NAMALWA (cell line): Measurements from ENCODE around the gene LMX1B.

ENCODE experiments used
- DNase-seq: peaks from one replicate; pipeline ENCODE4 v3.0.0-alpha.2; 2015; ENCODE audit warnings: low spot score

The LMX1B gene

DNA sequence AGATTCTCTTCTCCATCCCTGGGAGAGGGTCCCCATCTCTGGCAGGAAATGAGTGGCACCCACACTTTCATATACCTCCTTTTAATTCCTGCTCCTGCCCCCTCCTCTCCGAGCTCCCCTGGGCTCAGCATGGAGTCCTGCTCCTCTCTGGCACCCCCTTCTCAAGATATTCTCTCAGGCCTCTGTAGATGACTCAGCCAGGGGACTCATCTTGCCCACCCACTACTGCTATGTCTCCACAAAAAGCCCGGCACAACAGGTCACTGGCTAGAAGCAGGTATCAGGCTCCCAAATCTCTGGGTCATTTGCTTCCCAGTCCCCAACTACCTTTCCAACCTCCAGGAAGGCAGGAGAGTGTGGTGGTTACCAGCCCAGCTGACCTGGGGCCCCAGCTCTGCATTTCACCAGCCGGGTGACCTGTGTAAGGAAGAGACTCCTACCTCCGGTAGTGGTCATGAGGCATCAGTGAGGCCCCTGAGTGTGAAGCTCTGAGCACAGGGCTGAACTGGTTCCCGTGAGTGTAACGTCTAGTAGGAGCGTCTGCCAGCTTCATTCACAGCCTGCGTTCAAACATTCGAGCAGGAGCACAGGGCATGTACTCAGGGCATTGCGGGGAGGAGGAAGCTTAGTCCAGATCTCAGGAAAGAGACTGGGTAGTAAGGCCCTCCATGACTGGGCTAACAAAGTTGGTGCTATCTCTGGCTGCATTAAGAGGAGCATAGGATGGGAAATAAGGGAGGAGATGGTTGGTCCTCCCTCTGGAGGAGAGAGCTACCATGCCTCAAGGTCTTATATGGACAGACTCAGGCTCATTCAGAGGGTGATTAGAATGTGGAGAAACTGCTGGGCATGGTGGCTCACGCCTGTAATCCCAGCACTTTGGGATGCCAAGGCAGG is 63.7 kb downstream of the LMX1B start:
- no peak for DNase-seq

DNA sequence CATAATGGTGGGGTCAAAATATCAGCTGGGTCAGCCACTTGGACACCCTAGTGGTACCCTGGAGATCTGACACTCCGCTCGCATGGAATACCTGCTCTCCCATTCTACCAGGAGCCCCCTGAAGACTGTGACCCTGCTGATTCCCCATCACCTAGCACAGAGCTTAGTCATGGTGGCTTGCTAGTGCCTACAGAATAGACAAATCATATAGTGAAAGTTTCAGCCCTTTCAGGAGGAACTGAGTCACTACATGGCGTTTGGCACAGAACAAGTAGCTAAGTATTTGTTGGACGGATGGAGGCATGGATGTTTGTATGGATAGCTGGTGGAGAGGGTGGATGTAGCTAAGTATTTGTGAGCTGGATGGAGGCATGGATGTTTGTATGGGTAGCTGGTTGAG is 65.3 kb downstream of the LMX1B start:
- DNase-seq: no peak

GRCh38 chr9:126681336-126681735 is 67.6 kb downstream of the LMX1B start:
- DNase-seq: no peak

DNA sequence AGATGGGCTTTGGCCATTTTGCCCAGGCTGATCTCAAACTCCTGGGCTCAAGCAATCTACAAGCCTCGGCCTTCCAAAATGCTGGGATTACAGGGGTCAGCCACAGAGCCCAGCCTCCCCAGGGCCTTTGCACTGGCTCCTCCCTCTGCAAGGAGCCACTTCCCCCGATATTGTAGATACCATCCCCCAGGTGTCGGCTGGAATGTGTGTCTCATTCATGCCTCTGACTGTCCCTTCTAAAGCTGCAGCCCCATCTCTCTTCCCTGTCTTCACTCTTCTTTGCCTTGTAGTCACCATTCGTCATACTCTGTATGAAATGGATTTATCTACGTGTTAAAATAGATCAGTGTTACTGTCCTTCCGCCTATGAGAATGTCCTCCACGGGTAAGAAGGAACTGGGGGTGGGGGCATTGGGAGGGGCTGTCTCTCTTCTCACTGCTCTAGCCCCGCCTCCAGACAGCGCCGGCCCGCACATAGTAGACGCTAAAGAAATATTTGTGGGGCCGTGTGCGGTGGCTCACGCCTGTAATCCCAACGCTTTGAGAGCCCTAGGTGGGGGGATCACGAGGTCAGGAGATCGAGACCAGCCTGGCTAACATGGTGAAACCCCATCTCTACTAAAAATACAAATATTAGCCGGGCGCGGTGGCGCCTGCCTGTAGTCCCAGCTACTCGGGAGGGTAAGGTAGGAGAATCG is 68.5 kb downstream of the LMX1B start:
- no peak for DNase-seq

DNA sequence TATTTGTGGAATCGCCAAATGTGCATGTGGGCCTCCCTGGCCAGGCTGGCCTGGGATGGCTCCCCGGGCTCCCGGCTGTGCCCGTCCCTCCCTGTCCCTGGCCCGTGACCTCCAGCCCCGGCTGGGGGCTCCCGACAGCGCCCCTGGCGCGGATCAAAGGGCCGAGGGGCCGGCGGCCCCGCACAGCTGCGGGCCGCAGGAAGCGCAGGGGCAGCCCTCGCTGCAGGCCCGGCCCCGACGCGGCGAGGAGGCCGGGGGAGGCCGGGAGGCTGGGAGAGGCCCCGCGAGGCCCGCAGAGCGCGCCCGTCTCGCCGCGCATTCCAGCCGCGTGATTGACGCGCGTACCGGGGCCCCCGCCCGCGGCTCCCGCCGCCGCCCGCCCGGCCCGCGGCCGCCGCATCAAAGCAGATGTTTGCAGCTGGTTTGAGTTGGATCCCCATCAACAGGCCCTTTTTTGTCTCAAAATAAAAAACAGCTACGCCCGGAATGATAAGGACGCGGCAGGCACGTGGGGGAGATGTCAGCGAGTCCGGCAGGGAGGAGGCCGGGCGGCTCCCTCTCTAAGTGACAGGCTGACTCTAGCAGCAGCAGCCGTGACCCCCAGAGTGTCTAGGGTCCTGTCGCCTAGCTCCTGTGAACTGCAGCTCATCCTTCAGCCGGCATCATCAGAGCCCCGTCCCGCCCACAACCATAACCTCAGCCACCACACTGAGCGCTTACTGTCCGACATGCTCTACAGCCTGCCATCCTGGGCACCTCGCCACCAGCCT is 69.4 kb downstream of the LMX1B start:
- DNase-seq: no peak

DNA sequence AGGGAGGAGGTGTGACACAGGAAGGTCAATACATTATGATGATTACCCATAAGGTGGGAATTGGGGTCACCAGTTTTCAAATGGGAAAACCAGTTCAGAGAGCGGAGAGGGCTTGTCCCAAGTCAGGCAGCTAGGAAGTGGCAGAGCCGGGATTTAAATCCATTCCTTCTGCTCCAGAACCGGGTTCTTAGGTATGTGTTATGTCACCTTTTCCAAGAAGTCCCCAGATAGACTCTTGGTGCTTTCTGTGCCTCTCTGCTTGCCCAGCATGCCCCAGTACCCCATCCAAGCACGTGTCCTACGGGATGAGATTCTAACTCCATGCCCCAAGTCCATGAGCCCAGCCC is 69.9 kb downstream of the LMX1B start:
- DNase-seq: no peak

- no peak for DNase-seq
Observed at GRCh38 chr9:126684345-126684744, 70.6 kb downstream of the LMX1B start.

DNA sequence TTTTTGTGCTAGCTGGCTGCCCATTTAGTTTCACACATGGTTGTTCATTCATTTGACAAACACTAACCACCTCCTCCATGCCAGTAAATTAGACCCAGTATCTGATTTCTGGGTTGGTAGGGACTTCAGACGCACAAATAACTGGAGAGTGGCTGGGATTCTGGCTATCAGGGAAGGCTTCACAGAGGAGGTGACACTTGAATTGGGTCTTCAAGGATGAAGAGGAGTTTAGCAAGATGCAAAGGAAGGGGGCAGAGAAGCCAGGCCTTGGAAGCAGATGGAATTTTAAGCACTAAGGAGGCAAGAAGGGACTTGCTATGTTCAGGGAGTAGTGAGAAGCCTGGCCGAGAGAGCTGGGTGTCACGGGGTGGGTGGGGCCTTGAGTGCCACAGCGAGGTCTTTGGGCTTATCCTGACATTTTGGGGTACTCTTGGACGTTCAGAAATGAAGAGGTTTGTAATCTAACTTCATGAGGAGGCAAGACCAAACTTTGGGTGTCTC is 71.3 kb downstream of the LMX1B start:
- no peak for DNase-seq

DNA sequence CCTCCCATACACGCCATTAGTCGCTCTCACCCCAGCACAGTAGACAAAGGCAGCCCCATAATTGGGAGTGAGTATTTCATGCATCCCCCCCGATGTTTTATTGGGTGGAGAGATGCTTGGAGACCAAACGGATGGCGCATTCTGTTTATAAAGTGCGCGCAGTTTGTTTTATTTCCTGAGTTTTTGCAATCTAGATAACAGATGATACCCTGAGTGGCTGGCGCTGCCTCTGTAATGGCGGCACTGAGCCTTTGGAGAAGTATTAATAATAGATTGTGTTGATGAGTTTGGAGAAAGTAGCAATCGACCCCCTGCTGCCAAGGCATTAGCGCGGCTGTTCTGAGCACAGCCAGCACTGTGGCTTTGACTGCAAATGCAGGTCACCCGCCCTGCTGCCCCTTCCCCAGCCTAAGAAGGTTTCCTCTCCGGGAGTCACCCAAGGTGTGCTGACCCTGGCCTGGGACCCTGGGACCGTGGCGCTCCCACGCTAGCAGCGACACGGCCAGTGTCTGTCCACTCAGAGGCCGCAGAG is 74.3 kb downstream of the LMX1B start:
- DNase-seq: no peak

- DNase-seq: no peak
Observed at GRCh38 chr9:126688617-126689016, 74.9 kb downstream of the LMX1B start.

DNA sequence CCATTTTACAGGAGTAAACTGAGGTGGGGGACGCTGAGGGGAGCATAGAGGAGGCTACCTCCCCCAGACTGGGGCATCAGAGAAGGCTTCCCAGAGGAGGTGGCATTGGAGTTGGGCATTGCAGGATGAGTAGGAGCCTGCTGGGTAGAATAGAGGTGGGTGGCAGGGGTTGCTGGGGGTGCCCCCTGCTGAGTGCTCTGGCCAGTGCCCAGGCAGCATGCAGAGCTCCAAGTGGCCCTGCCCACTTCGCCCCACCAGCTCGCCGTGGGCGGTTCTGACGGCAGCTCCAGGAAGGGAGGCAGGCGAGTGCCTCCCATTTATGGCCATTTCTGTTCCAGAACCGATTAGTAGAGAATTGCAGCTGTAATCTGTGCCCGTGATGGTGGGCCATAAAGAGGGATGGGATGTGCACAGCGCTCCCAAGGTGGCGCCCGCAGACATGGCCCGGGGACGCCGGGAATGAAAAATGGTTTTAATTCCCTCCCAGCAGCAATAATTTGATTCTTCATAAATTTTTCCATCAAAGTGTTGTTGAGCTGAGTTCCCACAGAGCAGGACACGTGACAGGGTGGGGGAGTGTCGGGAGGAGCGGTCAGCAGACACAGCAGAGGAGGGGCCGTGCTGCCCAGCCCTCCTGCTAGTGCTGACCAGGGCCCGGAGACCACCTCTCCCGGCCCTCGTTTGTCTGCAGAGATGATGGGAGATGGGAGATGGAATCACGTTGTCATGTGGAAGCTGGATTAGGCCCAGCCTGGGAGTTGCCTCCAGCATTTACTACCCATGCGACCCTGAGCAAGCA is 75.5 kb downstream of the LMX1B start:
- DNase-seq: no peak

GRCh38 chr9:126690431-126691051 is 76.8 kb downstream of the LMX1B start:
- peak; percentile 64 for DNase-seq

DNA sequence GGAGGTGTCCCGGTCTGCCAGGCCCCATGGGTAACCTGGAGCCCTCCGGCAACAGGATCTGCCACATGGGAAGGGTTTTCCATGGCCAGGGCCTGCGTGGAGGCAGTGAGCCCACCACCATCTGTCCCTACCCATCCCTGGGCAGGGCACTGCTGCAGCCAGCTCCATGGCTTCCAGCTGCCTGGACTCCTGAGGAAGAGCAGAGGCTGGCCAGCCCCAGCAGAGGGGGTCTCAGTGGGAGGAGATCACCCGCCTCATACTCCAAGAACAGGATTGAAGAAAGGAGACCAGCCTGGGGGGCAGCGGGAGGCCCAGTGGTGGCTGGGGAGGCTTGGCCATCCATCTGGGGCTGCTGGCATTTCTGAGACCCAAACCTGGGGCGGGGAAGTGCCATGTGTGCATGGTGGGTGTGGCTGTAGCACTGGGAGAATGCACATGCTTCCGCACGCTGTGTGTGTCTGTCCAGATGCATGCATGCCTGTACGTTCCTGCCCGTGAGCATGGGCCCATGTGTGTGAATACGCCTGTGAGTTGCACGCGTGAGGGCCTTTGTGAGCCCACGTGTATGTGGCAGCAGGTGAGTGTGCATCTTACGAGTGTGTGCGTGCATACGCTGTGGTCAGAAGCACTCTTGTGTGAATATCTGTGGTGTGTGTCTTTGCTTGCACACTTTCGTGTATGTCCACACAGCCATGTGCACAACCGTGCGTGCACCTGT is 78.5 kb downstream of the LMX1B start:
- DNase-seq: no peak

GRCh38 chr9:126692759-126693427 is 79.2 kb downstream of the LMX1B start:
- no peak for DNase-seq

- no peak for DNase-seq
Observed at GRCh38 chr9:126693428-126693944, 79.8 kb downstream of the LMX1B start.

- DNase-seq: no peak
Observed at GRCh38 chr9:126694206-126695081, 80.7 kb downstream of the LMX1B start.

DNA sequence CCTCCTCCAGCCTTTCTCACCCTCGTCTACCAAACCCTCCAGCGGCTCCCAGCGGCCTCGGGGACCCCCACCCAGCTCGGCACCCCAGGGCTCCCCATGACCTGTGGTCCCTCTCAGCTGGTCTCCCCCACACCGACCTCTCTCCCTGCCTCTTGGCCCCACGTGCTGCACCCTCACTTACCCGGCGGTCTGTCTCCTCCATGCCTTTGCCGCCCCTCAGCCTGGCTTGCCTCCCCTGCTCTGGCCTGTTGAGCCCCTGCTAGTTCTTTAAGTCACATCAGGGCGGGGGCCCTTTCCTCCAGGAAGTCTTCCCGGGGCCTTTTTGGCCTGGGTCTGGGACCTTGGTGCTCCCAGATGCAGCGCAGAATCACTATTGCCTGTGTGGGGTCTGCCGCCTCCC is 81.5 kb downstream of the LMX1B start:
- DNase-seq: no peak

DNA sequence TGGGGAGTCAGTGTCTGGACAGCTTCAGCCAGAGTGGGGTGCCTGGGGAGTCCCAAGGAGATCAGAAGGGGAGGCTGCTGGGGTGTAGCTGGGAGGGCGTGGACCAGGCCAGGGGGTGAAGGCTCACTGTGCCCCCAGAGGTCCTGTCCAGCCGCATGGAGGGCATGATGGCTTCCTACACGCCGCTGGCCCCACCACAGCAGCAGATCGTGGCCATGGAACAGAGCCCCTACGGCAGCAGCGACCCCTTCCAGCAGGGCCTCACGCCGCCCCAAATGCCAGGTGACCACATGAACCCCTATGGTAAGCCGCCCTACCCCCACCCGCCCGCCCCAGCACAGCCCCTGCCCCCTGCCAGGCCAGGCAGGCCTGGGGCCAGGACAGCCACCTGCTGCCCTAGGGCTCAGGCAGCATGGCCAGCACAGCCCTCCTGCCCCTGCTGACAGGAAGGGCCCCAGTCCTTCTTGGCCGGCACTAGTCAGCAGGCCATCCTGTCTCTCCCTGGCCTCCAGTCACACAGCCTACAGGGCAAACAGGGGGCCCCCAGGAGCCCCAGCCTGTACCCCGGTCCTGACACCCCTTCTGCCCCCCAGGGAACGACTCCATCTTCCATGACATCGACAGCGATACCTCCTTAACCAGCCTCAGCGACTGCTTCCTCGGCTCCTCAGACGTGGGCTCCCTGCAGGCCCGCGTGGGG is 82.1 kb downstream of the LMX1B start:
- no peak for DNase-seq
